Uterus (tissue), 2 donors: ENCODE measurements around the gene PLEKHG4B.
"Not testable (repeated sequence)": the region's sequence is repeated elsewhere in the genome, so short reads cannot be mapped to it uniquely, and the experiment has no call there.

ENCODE experiments used
- CTCF ChIP-seq, 4 experiments: fragments of 200-600 bp in 2 of 4; fragments of 450-650 bp in 2 of 4; sonication (generic) in 2 of 4; IDR thresholded peaks; one replicate each; pipeline ENCODE4 v1.5.1; 2016 to 2019; ENCODE audit warnings: antibody characterized with exemption in 4 of 4, mild to moderate bottlenecking in 2 of 4, moderate library complexity in 1 of 4
- POLR2A ChIP-seq, 2 donors: fragments of 450-650 bp; IDR thresholded peaks; one replicate each; pipeline ENCODE4 v1.6.1; 2016; ENCODE audit warnings: antibody characterized with exemption in 2 of 2, mild to moderate bottlenecking in 1 of 2, moderate library complexity in 1 of 2

GRCh38 chr5:216076-216475, 124.1 kb downstream of the PLEKHG4B start:
- TF ChIP-seq CTCF, POLR2A (IDR thresholded peaks at IDR 0.05): not testable (repeated sequence)
